ENCODE measurements around the gene KCNJ1. TPM values are rescaled to one million over a fixed set of nuclear protein-coding genes. Genes with fewer than 3 reads are reported as not detected.

KCNJ1 gene
- total and polyA plus RNA-seq, 5 donors from 2014 or later: 0.39 TPM; not detected in 4

DNA sequence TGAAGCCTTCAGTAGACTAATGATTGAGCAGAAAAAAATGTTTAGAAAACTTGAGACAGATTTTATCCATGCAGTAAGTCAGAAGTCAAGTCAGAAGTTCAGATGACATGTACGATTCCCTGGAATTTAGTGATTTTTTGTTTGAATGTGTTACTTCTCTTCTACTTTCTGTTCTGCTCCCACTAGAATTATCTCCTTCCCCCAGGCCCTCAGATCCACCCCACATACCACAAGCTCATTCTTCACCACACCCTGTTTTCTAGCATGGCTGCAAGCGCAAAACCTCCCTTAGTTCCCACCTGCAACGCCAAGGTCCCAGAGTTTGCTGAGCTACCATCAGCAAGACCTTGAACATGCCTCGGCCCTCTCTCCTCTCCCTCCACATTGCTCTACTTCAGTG is 64.1 kb downstream of the KCNJ1 start:
- no peaks in the 10 kb centered on the region for H3K27me3 ChIP-seq (ENCODE audit: control insufficient read depth, insufficient read depth, low read length)
- no peaks in the 10 kb centered on the region for H3K4me1 ChIP-seq (ENCODE audit: control insufficient read depth, insufficient read depth, low read length, poor library complexity, severe bottlenecking)
- peaks cover 89% of the 10 kb centered on the region for H3K36me3 ChIP-seq (ENCODE audit: control insufficient read depth, insufficient read depth, low read length)
- DNase-seq (no peak), ATAC-seq (ENCODE audit: low read depth in 2 of 2) (no peak)
- peaks cover 22 to 38% (median 27%) of the 10 kb centered on the region in 4 donors for H3K4me1 Mint-ChIP-seq
- H3K9me3 Mint-ChIP-seq: no peaks in the 10 kb centered on the region
- H3K4me3 ChIP-seq (ENCODE audit: low read depth, low read length): no peak overlapping the region
- H3K9me3 ChIP-seq (ENCODE audit: control insufficient read depth in 2 of 2, low read length in 2 of 2): no peaks in the 10 kb centered on the region
- peak overlapping the region in 2 of 3 donors; percentile 49 to 74 for H3K27ac Mint-ChIP-seq
- H3K27me3 Mint-ChIP-seq: no peaks in the 10 kb centered on the region
- no peak overlapping the region for H3K27ac ChIP-seq (ENCODE audit: insufficient read depth, low read length, poor library complexity, severe bottlenecking)
- peaks cover 46% of the 10 kb centered on the region for H3K36me3 Mint-ChIP-seq
- no peak overlapping the region for H3K4me3 Mint-ChIP-seq

DNA sequence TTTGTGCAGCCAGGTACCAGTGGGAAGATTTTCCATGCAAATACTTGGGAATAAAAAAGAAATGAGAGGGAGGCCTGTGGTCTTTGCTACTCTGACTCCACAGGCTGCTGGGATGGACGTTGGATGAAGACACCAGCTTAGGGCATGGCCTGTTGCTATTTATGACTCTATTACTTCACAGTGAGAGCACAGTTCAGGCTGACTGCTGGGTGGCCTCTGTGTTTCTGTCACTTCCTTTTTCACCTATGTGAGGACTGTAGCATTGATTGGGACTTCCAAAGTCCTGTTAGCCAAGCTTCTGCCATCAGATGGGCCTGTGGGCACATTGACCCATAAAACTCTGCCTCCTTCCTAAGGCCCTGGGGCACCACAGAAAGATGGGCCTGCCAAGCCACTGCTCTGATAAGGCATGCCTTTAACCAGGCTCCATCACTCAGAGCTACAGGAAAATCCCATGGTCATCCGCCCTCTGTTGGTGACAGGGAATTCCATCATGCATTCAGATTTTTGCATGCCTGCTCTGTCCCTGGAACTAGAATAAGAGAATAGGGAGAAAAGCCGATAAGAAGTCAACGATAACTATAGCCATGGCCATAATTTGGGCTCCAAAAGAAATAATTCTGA is 64.6 kb downstream of the KCNJ1 start:
- Histone ChIP-seq H3K27me3 (ENCODE audit: control insufficient read depth, insufficient read depth, low read length) (no peaks in the 10 kb centered on the region), H3K4me1 (ENCODE audit: control insufficient read depth, insufficient read depth, low read length, poor library complexity, severe bottlenecking) (no peaks in the 10 kb centered on the region), H3K9me3 (ENCODE audit: control insufficient read depth in 2 of 2, low read length in 2 of 2) (no peaks in the 10 kb centered on the region), H3K27ac (ENCODE audit: insufficient read depth, low read length, poor library complexity, severe bottlenecking) (no peak overlapping the region), H3K4me3 (ENCODE audit: low read depth, low read length) (no peak overlapping the region), H3K36me3 (ENCODE audit: control insufficient read depth, insufficient read depth, low read length) (peaks cover 89% of the 10 kb centered on the region)
- no peaks in the 10 kb centered on the region for H3K9me3 Mint-ChIP-seq
- H3K36me3 Mint-ChIP-seq: peaks cover 48% of the 10 kb centered on the region
- no peaks in the 10 kb centered on the region for H3K27me3 Mint-ChIP-seq
- no peak for ATAC-seq (ENCODE audit: low read depth in 2 of 2)
- H3K27ac Mint-ChIP-seq: peak overlapping the region in 2 of 3 donors; percentile 59 to 73
- H3K4me3 Mint-ChIP-seq: no peak overlapping the region
- peaks cover 22 to 41% (median 26%) of the 10 kb centered on the region in 4 donors for H3K4me1 Mint-ChIP-seq
- no peak for DNase-seq

DNA sequence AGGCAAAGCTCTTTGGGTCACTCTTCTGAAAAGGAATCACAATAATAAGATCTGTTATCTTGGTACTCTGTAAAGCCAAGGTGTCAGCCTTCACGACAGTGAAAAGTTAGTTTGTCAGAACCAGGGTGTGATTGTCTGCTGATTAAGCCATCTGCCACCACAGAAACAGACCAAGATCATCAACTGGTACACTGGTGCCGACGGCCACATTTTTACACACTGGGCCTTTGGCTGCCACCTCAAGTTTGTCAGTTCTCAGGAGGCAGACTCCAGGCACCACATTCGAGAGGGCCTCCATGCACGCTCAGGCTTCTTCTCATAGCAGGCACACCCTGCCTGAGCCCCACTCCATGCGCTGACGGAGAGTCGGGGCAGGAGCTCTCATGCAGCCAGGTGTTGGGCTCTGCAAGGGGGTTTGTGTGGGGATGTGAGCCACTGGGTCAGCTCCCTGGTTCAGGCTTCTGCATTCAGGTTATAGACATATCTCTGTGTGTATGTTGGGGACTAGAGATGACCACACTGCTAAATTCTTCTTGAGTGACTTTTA is 66.2 kb downstream of the KCNJ1 start:
- Mint-ChIP-seq H3K27ac (peak overlapping the region in 2 of 3 donors; percentile 30 to 49), H3K4me3 (no peak overlapping the region), H3K4me1 (peaks cover 15 to 50% (median 32%) of the 10 kb centered on the region in 4 donors)

DNA sequence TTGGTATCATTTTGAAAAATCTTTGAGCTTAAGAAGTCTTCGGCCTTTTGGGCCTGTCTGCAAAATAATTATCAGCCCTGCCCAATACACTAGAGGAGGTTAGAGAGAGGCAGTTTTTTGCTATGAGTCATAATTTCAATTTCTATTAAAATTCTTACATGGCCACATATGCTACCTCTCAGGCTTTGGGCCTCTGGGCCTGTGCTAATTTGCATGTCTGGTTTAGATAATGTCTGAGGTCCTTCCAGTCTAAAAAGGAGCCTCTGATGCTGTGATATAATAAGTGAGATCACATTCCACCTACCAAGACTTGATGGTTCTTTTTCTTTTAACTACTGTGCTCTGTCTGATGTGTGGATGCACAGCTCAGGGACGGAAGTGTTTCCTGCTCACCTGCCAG is 70.8 kb downstream of the KCNJ1 start:
- no peaks in the 10 kb centered on the region for H3K27me3 Mint-ChIP-seq
- ATAC-seq (ENCODE audit: low read depth in 2 of 2): peak; percentile 52 to 67
- Histone ChIP-seq H3K27ac (ENCODE audit: insufficient read depth, low read length, poor library complexity, severe bottlenecking) (no peak overlapping the region), H3K9me3 (ENCODE audit: control insufficient read depth in 2 of 2, low read length in 2 of 2) (no peaks in the 10 kb centered on the region), H3K4me1 (ENCODE audit: control insufficient read depth, insufficient read depth, low read length, poor library complexity, severe bottlenecking) (peaks cover 9% of the 10 kb centered on the region), H3K27me3 (ENCODE audit: control insufficient read depth, insufficient read depth, low read length) (no peaks in the 10 kb centered on the region), H3K4me3 (ENCODE audit: low read depth, low read length) (no peak overlapping the region), H3K36me3 (ENCODE audit: control insufficient read depth, insufficient read depth, low read length) (peaks cover 79% of the 10 kb centered on the region)
- peaks cover 54% of the 10 kb centered on the region for H3K36me3 Mint-ChIP-seq
- peak overlapping the region in 1 of 4 donors; percentile 50 for H3K4me3 Mint-ChIP-seq
- no peaks in the 10 kb centered on the region for H3K9me3 Mint-ChIP-seq
- peaks cover 16 to 48% (median 34%) of the 10 kb centered on the region in 4 donors for H3K4me1 Mint-ChIP-seq
- peak in 1 of 3 donors; percentile 48 for DNase-seq
- peak overlapping the region in 2 of 3 donors; percentile 43 to 76 for H3K27ac Mint-ChIP-seq

More for the DNA sequence above, 66.2 kb downstream of the KCNJ1 start:
- Mint-ChIP-seq H3K36me3 (peaks cover 50% of the 10 kb centered on the region), H3K9me3 (no peaks in the 10 kb centered on the region), H3K27me3 (no peaks in the 10 kb centered on the region)
- peaks cover 85% of the 10 kb centered on the region for H3K36me3 ChIP-seq (ENCODE audit: control insufficient read depth, insufficient read depth, low read length)
- no peak overlapping the region for H3K4me3 ChIP-seq (ENCODE audit: low read depth, low read length)
- DNase-seq (no peak), ATAC-seq (ENCODE audit: low read depth in 2 of 2) (no peak)
- no peaks in the 10 kb centered on the region for H3K9me3 ChIP-seq (ENCODE audit: control insufficient read depth in 2 of 2, low read length in 2 of 2)
- H3K4me1 ChIP-seq (ENCODE audit: control insufficient read depth, insufficient read depth, low read length, poor library complexity, severe bottlenecking): peaks cover under 1% of the 10 kb centered on the region
- no peaks in the 10 kb centered on the region for H3K27me3 ChIP-seq (ENCODE audit: control insufficient read depth, insufficient read depth, low read length)
- no peak overlapping the region for H3K27ac ChIP-seq (ENCODE audit: insufficient read depth, low read length, poor library complexity, severe bottlenecking)

DNA sequence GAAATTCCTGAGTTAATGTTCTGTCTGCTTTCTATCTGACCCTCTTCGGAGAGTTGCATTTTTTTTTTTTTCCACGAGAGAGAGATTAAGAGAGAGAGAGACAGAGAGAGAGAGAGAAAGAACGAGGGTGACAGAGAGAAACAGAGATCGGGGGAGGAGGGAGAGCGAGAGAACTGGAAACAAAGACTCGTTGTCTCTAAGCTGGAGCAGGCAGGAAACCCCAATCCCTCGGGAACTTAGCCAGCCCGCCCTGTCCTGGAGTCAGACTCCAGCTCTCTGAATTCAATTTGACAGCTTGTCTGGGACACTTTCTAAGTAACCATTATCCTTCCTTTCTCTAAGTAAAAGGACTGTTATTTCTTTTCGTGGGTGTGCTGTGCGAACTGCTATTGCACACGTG is 76.9 kb downstream of the KCNJ1 start:
- no peak for DNase-seq
- Histone ChIP-seq H3K27ac (ENCODE audit: insufficient read depth, low read length, poor library complexity, severe bottlenecking) (no peak overlapping the region), H3K4me3 (ENCODE audit: low read depth, low read length) (no peak overlapping the region), H3K27me3 (ENCODE audit: control insufficient read depth, insufficient read depth, low read length) (no peaks in the 10 kb centered on the region), H3K4me1 (ENCODE audit: control insufficient read depth, insufficient read depth, low read length, poor library complexity, severe bottlenecking) (peaks cover 3% of the 10 kb centered on the region), H3K9me3 (ENCODE audit: control insufficient read depth in 2 of 2, low read length in 2 of 2) (no peaks in the 10 kb centered on the region), H3K36me3 (ENCODE audit: control insufficient read depth, insufficient read depth, low read length) (peaks cover 80% of the 10 kb centered on the region)
- Mint-ChIP-seq H3K36me3 (peaks cover 58% of the 10 kb centered on the region), H3K9me3 (no peaks in the 10 kb centered on the region), H3K4me3 (no peak overlapping the region), H3K27me3 (no peaks in the 10 kb centered on the region), H3K27ac (no peak overlapping the region), H3K4me1 (peaks cover 9 to 35% (median 25%) of the 10 kb centered on the region in 4 donors)
- no peak for ATAC-seq (ENCODE audit: low read depth in 2 of 2)

DNA sequence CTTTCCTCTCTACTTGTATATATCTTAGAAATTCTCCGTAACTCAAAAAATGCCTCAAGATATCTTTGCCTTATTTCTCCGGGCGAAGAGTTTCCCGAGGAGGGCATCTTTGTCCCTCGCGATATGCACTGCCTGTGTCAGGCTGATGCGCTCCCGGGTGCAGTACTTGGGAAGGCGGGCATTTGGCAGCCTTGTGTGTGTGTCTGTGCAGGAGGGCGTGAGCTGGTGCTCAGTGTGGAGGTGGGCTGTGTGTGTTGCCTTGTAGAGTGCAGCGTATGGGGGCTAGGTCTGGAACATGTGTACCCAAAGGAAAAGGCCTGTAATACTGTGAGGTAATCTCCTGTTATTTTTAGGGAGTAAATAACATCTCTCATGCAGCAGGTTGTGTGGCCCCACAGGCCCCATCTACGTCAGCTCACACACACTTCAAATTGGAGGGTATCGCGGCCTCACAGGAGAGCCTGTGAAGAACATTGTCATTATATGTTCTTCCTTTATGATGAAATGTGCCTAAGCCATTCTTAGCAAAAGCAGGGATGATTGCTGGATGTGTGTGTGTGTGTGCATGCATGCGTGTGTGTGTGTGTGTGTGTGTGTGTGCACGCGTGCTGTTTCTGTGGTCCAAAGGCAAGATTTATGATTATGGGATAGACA is 77.5 kb downstream of the KCNJ1 start:
- Mint-ChIP-seq H3K27me3 (no peaks in the 10 kb centered on the region), H3K4me1 (peaks cover 5 to 35% (median 23%) of the 10 kb centered on the region in 4 donors), H3K27ac (peak overlapping the region in 1 of 3 donors; percentile 76)

More for the DNA sequence above, 77.5 kb downstream of the KCNJ1 start:
- no peak overlapping the region for H3K27ac ChIP-seq (ENCODE audit: insufficient read depth, low read length, poor library complexity, severe bottlenecking)
- no peaks in the 10 kb centered on the region for H3K4me1 ChIP-seq (ENCODE audit: control insufficient read depth, insufficient read depth, low read length, poor library complexity, severe bottlenecking)
- no peaks in the 10 kb centered on the region for H3K9me3 Mint-ChIP-seq
- no peak for ATAC-seq (ENCODE audit: low read depth in 2 of 2)
- peaks cover 59% of the 10 kb centered on the region for H3K36me3 Mint-ChIP-seq
- no peak overlapping the region for H3K4me3 Mint-ChIP-seq
- no peak for DNase-seq
- no peak overlapping the region for H3K4me3 ChIP-seq (ENCODE audit: low read depth, low read length)
- no peaks in the 10 kb centered on the region for H3K27me3 ChIP-seq (ENCODE audit: control insufficient read depth, insufficient read depth, low read length)
- H3K9me3 ChIP-seq (ENCODE audit: control insufficient read depth in 2 of 2, low read length in 2 of 2): no peaks in the 10 kb centered on the region
- H3K36me3 ChIP-seq (ENCODE audit: control insufficient read depth, insufficient read depth, low read length): peaks cover 82% of the 10 kb centered on the region
